Measurements from ENCODE around the gene OGA. TPM values are rescaled to one million over a fixed set of nuclear protein-coding genes. Genes with fewer than 3 reads are reported as not detected.

The OGA gene
- total RNA-seq = 10 to 100 TPM; 90.8 to 96.3 TPM

DNA sequence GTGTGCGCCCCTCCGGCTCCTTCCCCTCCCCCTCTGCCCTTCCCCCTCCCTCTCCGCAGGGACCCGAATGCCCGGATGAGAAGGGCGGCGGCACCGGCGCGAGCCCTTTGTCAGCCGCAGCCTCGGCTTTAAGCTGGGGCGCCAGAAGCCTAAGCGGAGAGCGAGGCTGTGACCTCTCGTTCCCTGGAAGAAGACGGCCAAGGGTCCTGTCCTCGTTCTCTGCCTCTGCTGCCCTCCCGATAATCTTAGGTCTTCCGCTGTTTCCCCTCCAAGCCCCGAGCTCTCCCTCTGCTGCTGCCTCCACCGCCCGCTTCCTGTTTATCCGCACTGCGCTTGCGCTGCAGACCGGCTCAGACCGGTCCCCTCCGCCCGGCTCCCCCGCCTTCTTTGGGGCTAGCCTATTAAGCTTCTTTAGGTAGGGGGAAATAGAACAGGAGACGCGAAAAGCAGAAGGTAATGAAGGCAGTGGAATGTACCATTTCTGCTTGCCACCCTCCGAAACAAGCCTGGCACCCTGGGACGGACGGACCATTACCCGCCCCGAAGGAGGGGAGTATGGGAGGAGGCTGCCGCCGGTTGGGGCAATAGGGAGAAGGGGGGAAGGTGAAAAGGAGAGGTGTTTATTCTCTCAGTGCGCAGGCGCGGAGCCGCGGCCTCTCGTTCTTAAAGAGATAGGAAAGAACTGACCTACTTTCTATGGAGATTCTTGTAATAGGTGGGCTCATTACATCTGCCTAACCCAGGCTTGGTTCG, at the start of gene OGA:
Gene OGA, minus strand, starts transcription at position 326 of the 753 bp plus-strand sequence. CDS start 422 bp downstream, outside the sequence.
- peaks cover 40% of the 10 kb centered on the region for H3K4me1 Mint-ChIP-seq (ENCODE audit: low read depth)
- H3K4me3 Mint-ChIP-seq = peak within 1 kb of the TSS; percentile 92
- peaks cover 13% of the 10 kb centered on the region for H3K36me3 Mint-ChIP-seq (ENCODE audit: low read depth)
- DNase-seq = peak; percentile 99
- peak within 1 kb of the TSS; percentile 93 for H3K27ac Mint-ChIP-seq
- no peaks in the 10 kb centered on the region for H3K9me3 Mint-ChIP-seq
- intact Hi-C loops (cut with micrococcal nuclease) = loop anchor here (1.0 to 5.0 kb wide), 14 partner anchors 12 to 925 kb away; partner anchors contain the start of genes ACTR1A, ARMH3, BTRC and FBXL15
- CTCF ChIA-PET = interaction anchor here (0.6 to 8.8 kb wide), 10 partner anchors 16 to 192 kb away, joined by 3 to 46 read pairs (median 5); no protein-coding TSS in a partner anchor
- H3K27me3 Mint-ChIP-seq (ENCODE audit: low read depth) = no peaks in the 10 kb centered on the region

DNA sequence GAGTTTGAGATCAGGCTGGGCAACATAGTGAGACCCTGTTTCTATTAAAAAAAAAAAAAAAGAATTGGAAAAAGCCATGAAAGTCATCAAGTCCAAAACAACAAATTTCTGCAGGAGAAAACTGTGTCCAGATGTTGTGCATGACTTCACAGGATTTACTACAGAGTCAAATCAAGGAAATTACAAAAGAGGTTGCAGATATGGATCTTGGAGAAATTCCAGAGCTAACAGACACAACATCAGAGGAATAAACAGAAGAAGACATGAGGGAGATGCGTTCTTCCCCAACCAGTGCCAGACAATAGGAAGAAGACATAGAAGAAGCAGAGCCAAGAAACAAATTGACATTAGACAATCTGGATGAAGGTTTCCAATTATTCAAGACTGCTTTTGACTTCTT, 49.7 kb upstream of the OGA start:
- Mint-ChIP-seq H3K4me3 (no peak overlapping the region), H3K9me3 (no peaks in the 10 kb centered on the region), H3K4me1 (ENCODE audit: low read depth) (no peaks in the 10 kb centered on the region), H3K36me3 (ENCODE audit: low read depth) (peaks cover 22% of the 10 kb centered on the region), H3K27me3 (ENCODE audit: low read depth) (no peaks in the 10 kb centered on the region), H3K27ac (no peak overlapping the region)
- intact Hi-C loops (cut with micrococcal nuclease) = no loop called here
- DNase-seq = no peak
- CTCF ChIA-PET = no interaction called here

DNA sequence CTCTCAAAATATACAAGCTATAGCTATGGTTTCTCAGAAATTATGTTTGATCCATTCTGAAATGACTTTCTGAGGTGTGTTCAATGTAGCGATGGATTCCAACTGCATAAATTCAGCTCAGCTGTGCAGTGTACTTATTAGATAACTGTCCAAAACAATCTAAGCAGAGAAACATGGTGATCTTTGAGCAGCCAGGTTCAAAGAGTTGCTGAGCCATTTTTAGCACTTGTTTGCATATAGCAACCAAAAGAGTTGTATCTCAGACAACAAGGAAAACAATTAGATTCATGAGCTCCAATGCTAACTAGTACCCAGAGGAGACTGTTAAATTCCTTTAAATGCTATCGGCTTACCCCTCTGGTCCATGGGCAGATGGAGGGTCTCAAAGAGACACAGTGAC, 41.3 kb upstream of the OGA start:
- no peaks in the 10 kb centered on the region for H3K27me3 Mint-ChIP-seq (ENCODE audit: low read depth)

DNA sequence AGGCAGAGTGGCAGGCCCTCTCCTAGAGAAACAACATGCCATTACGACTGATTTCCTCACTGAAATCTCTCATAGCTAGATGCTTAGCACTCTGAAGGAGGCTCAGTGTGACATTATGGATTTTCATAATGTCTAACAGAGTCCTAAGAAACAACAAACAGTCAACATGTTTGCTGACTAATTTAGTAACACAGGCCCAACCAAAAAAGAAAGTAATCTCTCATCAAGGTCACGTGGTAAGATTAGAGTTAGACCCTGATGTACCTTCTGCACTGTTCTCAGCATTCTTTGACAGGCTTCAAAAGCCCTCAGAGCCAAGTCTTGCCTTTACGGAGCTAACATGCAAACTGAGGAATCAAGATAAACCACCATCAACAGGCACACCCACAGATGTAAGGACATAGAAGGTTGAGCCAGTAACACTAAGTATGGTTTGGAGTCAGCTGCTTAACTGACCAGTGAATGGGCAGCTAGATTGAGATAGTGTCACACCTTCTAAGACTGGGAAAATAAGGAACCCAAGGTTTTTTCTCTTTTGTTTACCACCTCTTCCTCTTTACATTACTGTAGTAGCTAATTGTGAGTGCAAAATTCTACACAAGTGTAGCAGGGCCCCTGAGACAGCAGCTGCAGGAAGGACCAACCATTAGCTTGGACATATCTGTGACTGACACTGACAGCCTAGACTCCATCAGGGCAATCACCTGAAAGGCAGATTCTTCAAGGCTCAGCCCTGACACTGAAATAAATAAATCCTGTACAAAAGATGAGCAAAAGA, 40.7 kb upstream of the OGA start:
- H3K4me3 Mint-ChIP-seq = no peak overlapping the region
- peaks cover 20% of the 10 kb centered on the region for H3K36me3 Mint-ChIP-seq (ENCODE audit: low read depth)
- H3K27me3 Mint-ChIP-seq (ENCODE audit: low read depth) = no peaks in the 10 kb centered on the region
- H3K4me1 Mint-ChIP-seq (ENCODE audit: low read depth) = no peaks in the 10 kb centered on the region
- peaks cover 5% of the 10 kb centered on the region for H3K9me3 Mint-ChIP-seq
- intact Hi-C loops (cut with micrococcal nuclease) = no loop called here
- CTCF ChIA-PET = interaction anchor here (0.6 to 3.0 kb wide), 7 partner anchors 18 to 215 kb away, joined by 3 to 23 read pairs (median 3); no protein-coding TSS in a partner anchor
- no peak for DNase-seq
- no peak overlapping the region for H3K27ac Mint-ChIP-seq

More for the DNA sequence above, 41.3 kb upstream of the OGA start:
- Mint-ChIP-seq H3K4me1 (ENCODE audit: low read depth) (no peaks in the 10 kb centered on the region), H3K4me3 (no peak overlapping the region), H3K36me3 (ENCODE audit: low read depth) (peaks cover 23% of the 10 kb centered on the region), H3K27ac (no peak overlapping the region), H3K9me3 (peaks cover 5% of the 10 kb centered on the region)
- intact Hi-C loops (cut with micrococcal nuclease) = no loop called here
- CTCF ChIA-PET = interaction anchor here (0.6 to 3.0 kb wide), 4 partner anchors 18 to 214 kb away, joined by 3 to 23 read pairs (median 10); no protein-coding TSS in a partner anchor
- no peak for DNase-seq

DNA sequence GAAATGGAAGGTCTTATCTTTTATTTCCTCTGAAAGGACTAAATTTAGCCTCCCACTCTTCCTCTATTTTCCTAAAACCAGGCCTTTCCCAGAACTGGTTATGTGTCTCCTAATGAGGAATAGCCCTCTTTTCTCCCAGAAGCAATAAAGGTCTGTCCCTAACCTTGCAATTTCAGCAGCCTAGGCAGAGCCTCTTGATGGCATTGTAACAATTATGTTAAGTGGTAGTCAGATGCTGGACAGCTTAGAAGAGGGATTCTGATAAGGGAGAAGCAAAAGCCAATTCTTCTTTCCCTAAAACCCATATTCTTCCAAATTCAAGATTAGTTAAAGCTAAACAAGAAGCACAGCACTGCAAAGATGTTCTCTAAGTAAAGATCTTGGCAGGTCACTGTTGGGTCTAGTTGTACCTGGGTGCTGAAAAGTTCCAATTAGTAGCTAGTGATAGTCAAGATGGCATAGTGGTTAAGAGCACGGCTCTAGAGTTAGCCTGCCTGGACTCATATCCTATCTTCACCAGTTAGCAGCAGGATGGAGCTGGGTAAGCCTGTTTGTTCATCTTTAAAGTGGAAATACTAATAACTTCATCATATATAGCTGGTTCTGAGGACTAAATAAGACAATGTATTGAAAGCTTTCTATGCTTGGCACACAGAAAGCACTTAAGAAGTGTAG, 39.7 kb upstream of the OGA start:
- CTCF ChIA-PET = interaction anchor here (0.6 to 3.0 kb wide), 7 partner anchors 17 to 214 kb away, joined by 3 to 23 read pairs (median 4); no protein-coding TSS in a partner anchor
- H3K9me3 Mint-ChIP-seq = peaks cover 5% of the 10 kb centered on the region
- no peaks in the 10 kb centered on the region for H3K4me1 Mint-ChIP-seq (ENCODE audit: low read depth)
- intact Hi-C loops (cut with micrococcal nuclease) = no loop called here
- H3K27ac Mint-ChIP-seq = no peak overlapping the region
- H3K4me3 Mint-ChIP-seq = no peak overlapping the region
- no peaks in the 10 kb centered on the region for H3K27me3 Mint-ChIP-seq (ENCODE audit: low read depth)
- peaks cover 20% of the 10 kb centered on the region for H3K36me3 Mint-ChIP-seq (ENCODE audit: low read depth)
- no peak for DNase-seq

DNA sequence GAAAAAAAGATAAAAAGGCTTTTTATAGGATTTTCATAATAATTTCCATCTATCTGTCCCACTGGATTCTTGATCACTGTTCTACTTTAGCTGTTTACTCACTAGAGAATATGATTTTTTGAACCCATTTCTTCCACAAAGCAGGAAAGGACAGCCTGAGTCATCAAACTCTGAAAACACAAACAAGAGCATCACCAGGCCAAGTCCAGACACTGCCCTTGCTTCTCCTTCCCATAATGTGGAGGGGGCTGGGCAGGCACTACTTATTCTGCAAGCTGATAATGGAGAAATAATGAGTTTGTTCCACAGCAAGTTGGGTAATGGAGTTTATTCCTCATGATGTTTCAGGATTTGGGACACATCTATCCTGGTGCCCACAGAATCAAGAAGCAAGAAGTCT, 38.4 kb upstream of the OGA start:
- H3K36me3 Mint-ChIP-seq (ENCODE audit: low read depth) = peaks cover 15% of the 10 kb centered on the region
- no peak for DNase-seq
- intact Hi-C loops (cut with micrococcal nuclease) = no loop called here
- H3K4me1 Mint-ChIP-seq (ENCODE audit: low read depth) = no peaks in the 10 kb centered on the region
- peaks cover 5% of the 10 kb centered on the region for H3K9me3 Mint-ChIP-seq
- no peak overlapping the region for H3K4me3 Mint-ChIP-seq
- CTCF ChIA-PET = interaction anchor here (0.6 to 1.2 kb wide), 2 partner anchors 16 to 20 kb away, joined by 3 read pairs; no protein-coding TSS in a partner anchor
- H3K27ac Mint-ChIP-seq = no peak overlapping the region
- H3K27me3 Mint-ChIP-seq (ENCODE audit: low read depth) = no peaks in the 10 kb centered on the region

DNA sequence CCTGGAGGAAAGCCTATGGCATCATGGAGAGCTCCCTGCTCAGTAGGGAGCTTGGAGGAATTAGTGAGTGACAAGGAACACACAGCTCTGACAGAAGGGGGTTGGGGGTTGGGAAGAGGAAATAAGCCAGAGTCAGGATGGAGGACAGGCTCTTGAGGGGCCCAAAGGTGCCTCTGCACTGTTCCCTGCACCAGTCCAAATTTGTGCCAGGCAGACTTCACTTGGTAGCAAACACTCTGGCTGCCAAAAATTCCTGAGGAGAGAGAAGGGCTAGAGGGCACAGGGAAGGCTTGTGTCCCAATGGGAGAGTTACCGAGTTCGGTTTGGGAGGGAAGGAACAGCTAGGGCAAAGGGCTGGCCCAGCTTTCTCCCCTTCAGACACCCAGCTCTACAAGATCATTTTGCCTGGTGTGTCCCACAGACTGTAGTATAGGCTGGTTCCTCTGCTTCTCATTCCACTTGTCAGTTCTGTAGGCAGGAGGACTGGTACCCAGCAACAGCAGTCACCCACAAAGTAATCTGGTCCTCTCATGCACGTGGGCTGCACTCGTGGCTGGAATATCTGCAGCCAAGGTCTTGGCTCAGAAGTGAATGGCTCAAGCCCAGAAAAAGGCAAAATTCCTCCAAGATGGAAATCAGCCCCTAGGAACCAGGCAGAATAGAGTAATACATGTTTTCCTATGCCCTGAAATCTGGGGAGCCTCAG, 33.3 kb upstream of the OGA start:
- intact Hi-C loops (cut with micrococcal nuclease) = no loop called here
- no peak for DNase-seq
- no peak overlapping the region for H3K27ac Mint-ChIP-seq

DNA sequence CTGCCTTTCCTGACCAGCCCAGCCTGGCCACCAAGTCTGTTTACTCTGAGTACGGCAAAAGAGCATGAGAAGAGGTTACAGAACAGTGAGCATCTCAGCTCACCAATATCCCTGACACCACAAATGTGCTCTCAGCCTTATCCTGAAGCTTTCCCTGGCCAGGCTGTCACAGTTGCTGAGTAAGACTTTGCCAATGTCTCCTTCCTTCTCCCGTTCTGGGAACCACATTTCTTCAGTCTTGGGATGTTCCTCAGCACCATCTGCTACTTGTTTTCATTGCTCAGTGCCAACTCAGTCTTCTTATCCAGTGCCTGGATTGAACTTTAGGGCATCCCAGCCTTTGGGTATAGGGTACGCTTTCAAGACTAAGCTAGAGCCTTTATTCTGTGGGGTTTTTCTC, 32.5 kb upstream of the OGA start:
- Mint-ChIP-seq H3K9me3 (no peaks in the 10 kb centered on the region), H3K4me1 (ENCODE audit: low read depth) (no peaks in the 10 kb centered on the region), H3K27ac (no peak overlapping the region), H3K27me3 (ENCODE audit: low read depth) (no peaks in the 10 kb centered on the region), H3K4me3 (no peak overlapping the region), H3K36me3 (ENCODE audit: low read depth) (peaks cover 3% of the 10 kb centered on the region)
- CTCF ChIA-PET = interaction anchor here (1.0 to 2.7 kb wide), 3 partner anchors 9 to 222 kb away, joined by 3 to 17 read pairs (median 4); no protein-coding TSS in a partner anchor
- intact Hi-C loops (cut with micrococcal nuclease) = no loop called here
- no peak for DNase-seq

More for the DNA sequence above, 33.3 kb upstream of the OGA start:
- no peaks in the 10 kb centered on the region for H3K27me3 Mint-ChIP-seq (ENCODE audit: low read depth)
- H3K4me3 Mint-ChIP-seq = no peak overlapping the region
- H3K36me3 Mint-ChIP-seq (ENCODE audit: low read depth) = peaks cover 3% of the 10 kb centered on the region
- H3K4me1 Mint-ChIP-seq (ENCODE audit: low read depth) = no peaks in the 10 kb centered on the region
- H3K9me3 Mint-ChIP-seq = no peaks in the 10 kb centered on the region
- CTCF ChIA-PET = interaction anchor here (1.1 to 2.7 kb wide), 2 partner anchors 10 to 221 kb away, joined by 4 to 17 read pairs; no protein-coding TSS in a partner anchor

DNA sequence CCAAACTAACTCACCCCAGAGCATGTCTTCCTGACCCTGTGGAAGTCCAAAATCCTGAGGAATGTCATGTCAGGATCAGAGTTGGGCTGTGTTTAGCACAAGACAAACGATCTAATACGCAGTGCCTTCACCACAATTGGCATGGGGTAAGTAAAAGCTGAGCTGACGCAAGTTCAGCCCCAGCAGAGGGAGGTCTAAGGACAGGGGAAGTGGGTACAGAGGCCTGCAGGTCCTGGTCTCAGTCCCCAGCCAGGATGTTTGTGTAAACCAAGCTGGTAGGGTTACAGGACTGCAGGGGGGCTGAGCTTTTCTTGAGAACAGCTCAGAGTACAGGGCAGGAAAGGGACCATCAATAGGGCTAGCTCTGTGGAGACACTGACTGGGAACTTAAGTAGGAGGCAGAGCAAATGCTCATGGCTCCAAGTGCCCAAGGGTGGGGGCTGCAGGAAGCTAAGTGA, 30.7 kb upstream of the OGA start:
- DNase-seq = no peak
- H3K9me3 Mint-ChIP-seq = no peaks in the 10 kb centered on the region
- H3K27me3 Mint-ChIP-seq (ENCODE audit: low read depth) = no peaks in the 10 kb centered on the region
- CTCF ChIA-PET = interaction anchor here (0.7 to 0.8 kb wide), 2 partner anchors 224 to 233 kb away, joined by 3 read pairs; no protein-coding TSS in a partner anchor
- intact Hi-C loops (cut with micrococcal nuclease) = no loop called here
- H3K36me3 Mint-ChIP-seq (ENCODE audit: low read depth) = peaks cover 3% of the 10 kb centered on the region
- no peak overlapping the region for H3K27ac Mint-ChIP-seq
- H3K4me1 Mint-ChIP-seq (ENCODE audit: low read depth) = peaks cover 6% of the 10 kb centered on the region
- H3K4me3 Mint-ChIP-seq = no peak overlapping the region

DNA sequence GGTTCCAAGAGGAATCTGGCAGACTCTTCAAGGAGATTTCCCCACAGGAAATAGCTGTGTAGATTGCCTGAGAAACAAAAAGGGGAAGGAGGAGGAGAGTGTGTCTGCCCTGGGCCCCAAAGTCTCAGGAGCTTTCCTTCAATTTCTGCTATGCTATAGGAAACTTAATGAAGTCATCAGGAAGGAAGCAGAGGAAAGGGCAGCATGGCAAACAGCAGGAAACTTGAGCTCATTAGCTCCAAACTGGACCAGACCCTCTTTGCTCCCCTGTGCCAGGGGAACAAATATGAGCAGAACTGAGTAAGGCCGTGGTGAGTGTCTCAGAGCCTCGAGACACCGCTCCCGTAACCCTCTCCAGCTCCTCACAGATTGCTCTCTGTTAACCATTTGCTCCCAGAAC, 30.2 kb upstream of the OGA start:
- DNase-seq = no peak
- Mint-ChIP-seq H3K27me3 (ENCODE audit: low read depth) (no peaks in the 10 kb centered on the region), H3K4me3 (no peak overlapping the region), H3K9me3 (no peaks in the 10 kb centered on the region), H3K36me3 (ENCODE audit: low read depth) (peaks cover 3% of the 10 kb centered on the region), H3K4me1 (ENCODE audit: low read depth) (peaks cover 7% of the 10 kb centered on the region), H3K27ac (no peak overlapping the region)
- CTCF ChIA-PET = interaction anchor here (0.7 to 0.8 kb wide), 2 partner anchors 224 to 234 kb away, joined by 3 read pairs; no protein-coding TSS in a partner anchor
- intact Hi-C loops (cut with micrococcal nuclease) = no loop called here

DNA sequence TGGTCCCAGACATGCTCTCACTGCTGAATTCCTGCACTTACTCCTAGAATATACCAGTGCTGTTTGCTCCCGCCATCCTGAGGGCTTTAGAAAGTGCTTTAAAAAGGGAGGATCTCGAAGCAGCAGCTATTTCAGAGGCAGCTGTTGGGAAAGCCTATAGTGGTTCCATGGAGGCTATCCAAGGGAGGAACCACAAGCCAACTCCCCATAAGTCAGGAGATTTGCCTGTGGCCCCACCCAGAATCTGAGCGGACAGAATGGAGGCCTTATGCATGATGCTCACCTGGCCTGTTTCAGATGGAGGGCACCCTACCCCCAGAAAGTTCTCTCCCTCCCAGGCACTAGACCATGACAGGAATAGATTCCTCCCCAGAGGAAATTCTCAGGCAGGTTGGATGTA, 27.6 kb upstream of the OGA start:
- Mint-ChIP-seq H3K9me3 (no peaks in the 10 kb centered on the region), H3K4me1 (ENCODE audit: low read depth) (peaks cover 25% of the 10 kb centered on the region), H3K4me3 (no peak overlapping the region), H3K27me3 (ENCODE audit: low read depth) (peaks cover 14% of the 10 kb centered on the region), H3K27ac (no peak overlapping the region), H3K36me3 (ENCODE audit: low read depth) (peaks cover 3% of the 10 kb centered on the region)
- no peak for DNase-seq
- CTCF ChIA-PET = interaction anchor here (0.8 to 1.2 kb wide), 3 partner anchors 10 to 164 kb away, joined by 3 to 4 read pairs (median 3); no protein-coding TSS in a partner anchor
- intact Hi-C loops (cut with micrococcal nuclease) = no loop called here

Measured in activated naive CD4-positive, alpha-beta T cell treated with anti-CD3 and anti-CD28 coated beads for 36 hours (primary cell).